ENCODE data around the gene INF2.

Gene INF2

DNA sequence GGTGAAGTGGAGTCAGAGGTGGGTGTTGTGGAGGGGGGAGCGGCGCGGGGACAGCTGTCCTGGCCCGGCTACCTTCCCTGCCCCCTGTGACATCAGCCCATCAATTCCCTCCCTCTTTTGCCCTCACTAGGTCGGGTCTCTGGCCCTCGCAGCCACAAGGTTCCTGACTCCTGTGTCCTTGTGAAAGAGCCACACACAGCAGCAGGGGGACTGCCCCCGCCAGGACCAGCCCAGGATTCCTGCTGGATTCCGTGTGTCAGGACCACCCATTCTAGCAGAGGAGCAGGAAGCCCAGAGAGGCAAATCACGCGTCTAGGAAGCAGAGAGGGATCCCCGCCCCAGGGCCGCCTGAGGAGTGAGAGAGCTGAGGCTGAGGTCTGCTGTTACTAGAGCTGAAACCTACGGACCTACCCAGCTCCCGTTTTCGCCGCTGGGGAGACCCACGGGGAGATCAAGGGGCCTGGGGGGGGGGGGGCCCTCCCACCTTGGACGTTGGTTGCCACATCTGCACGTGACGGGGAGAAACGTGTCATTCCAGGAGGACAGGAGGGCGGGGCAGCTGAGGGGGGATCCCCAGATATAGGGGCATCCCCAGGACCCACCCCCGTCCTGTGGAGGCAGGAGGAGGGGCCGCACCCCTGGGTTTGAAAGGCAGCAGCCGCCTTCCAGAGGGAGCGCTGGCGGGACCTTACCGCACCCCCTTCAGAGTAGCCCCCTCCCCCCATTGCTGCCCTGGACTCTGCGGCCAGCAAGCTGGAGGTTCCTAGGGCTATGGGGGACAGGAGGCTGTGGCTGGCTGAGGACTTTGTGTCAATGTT, 12.5 kb upstream of the INF2 start:
- peak in 2 of 3 donors; percentile 38 to 47 for DNase-seq (ENCODE audit: low read depth in 3 of 3)

DNA sequence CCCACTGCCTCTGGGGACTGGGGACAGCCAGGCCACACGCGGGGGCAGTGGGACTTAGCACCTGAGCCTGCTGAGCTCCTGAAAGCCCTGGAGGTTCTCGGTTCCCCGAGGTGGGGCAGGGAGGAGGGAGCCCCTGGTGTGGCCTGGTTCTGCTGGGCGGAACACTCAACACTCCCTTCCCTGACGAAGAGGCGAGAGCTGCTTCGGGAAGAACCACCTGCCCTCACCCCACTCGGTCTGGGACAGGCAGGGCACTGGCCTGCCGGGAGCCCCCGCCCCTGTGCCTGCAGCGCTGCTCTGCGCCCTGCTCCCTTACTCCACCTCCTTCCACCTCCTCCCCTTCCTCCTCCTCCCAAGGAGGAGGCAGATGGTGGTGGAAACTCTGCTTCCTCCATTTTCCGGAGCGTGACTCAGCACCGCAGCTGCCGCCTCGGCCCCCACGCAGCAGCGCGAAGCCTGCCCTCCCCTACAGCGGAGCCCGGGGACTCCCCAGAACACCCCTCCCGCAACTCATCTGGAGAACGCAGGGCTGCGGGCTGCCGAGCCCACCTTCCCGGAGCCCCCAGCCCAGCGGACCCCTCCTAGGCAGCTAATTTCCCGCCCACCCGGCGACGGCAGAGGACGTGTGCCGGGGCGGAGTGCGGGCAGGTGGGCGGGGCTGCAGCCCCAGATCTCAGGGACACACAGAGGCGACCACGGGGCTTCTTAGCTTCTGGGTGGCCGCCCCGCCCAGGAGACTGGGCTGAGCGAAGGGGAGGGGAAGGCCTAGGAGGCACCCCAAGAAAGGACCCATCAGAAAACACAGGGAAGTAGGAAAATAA, 11.7 kb upstream of the INF2 start:
- peak; percentile 52 to 73 (median 58) for DNase-seq (ENCODE audit: low read depth in 3 of 3)

DNA sequence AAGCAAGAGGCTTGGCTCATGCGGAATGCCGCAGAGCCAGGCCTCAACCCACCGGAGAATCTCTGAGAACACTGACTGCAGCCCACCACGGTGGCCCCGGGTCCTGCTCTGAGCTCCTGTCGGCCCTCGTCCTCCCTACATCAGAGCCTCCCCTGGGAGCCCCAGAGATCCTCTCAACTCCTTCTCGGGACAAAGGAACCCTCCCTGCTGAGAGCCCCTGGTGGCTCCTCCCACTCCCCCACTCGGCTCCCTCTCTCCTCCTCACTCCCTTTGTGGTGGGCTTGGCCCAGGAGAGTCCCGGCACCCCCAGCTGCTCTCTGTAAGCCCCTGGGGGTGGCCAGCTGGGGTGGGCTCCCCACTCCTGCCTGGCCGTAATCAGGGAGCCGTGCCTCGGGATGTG, 11.1 kb upstream of the INF2 start:
- DNase-seq (ENCODE audit: low read depth in 3 of 3): no peak

DNA sequence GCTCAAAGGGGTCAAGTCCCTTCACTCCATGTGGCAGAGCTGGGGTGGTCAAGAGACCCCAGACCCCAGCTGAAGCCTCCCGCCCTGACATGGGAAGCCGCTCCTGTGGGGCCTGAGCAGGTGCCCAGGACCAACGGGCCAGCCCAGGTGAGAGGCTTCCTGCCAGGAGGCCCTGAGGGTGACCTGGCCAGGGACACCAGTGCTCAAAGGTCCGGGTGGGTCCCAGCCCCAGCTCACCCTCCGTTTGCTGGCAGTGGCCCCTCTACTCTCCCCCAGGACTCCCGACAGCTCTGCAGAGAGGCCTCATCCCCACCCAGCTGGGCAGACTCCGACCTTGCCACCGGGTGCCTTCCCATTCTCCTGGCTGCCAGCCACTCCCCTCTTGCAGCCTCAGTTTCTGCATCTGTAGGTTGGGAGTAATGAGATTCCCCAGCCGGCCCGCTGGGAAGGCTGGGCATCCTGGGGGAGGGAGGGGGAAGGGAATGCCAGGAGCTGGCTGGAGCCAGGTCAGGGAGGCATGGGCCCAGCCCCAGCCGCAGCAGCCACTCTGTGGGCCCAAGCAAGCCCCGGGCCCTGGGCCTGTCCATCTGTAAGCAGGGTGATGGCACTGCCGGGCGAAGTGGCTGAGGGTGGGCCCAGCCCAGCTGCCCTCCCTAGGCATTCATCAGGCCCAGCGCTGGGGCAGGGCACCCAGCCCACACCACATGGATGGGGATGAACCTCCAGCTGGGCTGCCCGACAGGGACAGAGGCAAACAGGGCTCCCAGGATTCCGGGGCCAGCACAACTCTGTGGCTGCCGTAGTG, 10.3 kb upstream of the INF2 start:
- DNase-seq (ENCODE audit: low read depth in 3 of 3): no peak

DNA sequence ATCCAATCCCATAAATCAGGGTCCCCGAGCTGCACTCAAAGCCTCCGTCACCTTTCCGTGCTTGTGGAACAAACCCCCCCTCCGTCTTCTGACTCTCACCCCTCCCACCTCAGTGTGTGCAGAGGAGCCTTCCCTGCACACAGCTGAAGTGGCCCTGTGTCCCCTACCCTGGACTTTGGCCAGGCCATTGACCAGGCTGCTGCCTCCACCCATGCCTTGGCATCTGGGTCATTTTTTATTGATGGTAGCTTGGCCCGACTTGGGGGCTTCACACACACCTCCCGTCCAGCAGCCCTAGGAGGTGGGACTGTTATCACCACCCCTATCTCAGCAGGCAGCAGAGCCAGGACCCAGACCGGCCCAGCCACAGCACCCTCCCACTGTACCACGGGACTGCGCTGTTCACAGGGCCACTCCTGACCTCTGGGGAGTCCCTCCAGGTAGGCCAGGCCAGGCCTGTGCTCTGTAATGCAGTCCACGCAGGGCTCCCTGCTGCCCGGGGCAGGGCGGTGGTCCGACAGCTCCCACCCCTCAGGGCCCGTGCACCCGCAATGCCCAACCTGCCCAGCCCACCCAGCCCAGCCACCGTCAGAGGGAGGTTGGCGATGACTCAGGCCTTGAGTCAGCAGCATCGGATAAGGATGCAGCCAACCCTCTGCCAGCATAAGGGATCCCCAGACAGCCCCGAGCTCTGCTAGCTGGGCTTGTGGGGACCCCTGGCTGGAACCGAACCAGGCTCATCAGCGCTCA, 9.2 kb upstream of the INF2 start:
- DNase-seq (ENCODE audit: low read depth in 3 of 3): no peak

DNA sequence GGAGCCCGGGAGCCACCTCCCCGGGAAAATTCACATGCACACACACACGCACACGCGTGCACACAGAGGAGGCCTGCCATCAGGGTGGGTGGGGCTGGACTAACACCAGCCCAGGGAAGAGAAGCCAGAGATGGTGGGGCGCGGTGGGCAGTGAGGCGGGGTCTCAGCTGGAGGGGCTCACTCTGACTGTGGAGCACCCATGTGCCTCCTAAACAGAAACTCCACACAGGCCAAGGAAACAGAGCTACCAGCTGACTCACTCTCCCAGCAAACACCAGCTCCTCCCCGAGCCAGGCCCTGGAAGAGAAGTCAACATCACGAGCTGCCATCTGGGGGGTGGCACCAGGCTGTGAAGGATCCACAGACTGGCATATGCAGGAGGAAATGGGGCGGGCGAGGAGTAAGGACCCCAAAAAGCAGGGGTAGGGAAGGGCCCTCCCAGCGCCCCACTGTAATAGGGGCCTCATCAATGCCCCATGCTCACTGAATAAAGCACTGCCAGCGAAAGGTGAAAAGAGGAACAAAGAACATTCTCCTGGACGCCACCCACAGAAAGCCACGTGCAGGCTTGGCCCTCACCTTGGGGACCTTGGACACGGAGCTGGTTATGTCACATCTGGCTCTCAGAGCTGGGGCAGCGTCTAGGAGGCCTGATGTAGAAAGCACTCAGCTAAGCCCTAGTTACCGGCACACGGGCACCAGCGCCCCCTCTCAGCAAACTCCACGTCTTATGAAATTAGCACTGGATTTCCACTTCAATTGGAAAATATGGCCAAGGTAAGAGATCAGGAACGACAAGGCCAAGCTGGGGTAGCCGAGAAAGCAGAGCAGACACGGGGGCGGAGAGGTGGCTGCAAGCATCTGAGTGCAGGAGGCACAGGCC, 8.4 kb upstream of the INF2 start:
- DNase-seq (ENCODE audit: low read depth in 3 of 3): no peak

DNA sequence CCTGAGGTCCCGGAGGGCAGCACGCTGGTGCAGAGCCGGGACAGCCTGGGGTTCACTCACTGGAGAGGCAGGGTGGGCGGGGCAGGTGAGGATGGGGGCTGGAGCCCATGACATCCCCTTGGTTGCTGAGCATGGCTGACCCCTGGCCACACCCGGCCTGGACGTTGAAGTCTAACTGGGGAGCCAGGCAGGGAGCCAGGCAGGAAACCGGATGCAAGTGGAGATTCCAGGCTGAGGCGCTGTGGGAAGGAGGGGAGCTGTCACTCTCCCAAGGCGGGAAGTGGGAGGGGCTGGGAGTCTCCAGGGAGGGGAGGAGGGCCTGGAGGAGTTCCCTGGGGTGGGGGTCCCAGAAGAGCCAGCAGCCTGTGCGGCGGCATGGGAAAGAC, 7.7 kb upstream of the INF2 start:
- DNase-seq (ENCODE audit: low read depth in 3 of 3): no peak

DNA sequence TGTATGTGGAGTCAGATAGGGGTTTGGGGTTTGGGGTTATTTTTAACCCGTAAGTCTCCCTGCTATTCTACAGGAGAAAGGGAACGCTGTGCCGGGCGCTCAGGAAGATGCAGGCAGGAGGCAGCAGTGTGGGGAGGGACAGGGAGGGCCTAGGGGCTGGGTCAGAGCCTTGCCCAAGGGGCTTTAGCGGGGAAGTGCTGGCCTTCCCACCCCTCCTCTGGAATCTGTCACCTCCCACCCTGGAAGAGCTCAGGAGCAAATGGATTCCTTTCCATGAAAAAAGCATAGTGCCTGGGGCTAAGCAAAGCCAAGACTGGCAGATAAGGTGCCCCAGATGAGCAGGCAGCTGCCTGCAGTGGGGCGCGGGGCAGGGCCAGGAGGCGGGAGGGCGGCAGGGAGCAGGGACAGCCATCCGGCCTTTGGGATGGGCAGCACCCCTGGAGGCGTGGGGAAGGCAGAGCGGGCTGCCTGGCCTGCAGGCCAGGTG, 7.3 kb upstream of the INF2 start:
- no peak for DNase-seq (ENCODE audit: low read depth in 3 of 3)

DNA sequence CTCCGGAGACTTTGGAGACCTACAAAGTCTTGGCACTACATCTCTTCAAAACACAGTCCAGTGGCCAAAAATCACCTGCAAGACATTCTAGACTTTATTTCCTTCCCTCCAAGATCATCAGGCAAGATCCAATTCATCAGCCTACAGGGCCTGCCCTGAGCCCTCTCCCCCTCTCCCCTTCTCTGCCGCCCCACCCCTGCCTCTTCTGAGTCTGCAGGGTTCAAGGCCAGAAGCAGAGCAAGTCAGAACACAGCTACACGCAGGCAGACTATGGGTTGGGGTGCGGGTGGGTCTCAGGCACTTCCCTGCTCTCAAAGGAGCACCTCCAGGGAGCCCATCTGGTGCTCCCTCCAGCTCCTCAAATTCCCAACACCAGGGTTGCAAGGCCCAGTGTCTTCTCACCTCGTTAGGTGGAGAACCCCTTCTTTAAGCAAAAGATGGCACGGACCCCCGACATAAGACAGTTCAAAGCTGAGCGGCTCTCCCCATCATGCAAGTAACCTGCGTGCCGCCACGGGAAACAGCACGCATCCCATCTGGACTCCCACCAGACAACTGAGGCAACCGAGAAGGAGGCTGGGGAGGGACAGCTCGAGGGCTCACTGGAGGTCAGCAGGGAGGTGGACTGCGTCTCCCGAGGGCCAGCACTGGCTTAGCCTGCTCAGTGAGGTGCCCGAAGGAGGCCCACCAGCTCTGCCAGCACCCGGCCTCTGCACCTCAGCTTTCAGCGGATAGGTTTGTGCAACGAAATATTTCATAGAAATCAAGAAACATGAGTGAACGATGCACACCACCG, 5.6 kb upstream of the INF2 start:
- DNase-seq (ENCODE audit: low read depth in 3 of 3): no peak

DNA sequence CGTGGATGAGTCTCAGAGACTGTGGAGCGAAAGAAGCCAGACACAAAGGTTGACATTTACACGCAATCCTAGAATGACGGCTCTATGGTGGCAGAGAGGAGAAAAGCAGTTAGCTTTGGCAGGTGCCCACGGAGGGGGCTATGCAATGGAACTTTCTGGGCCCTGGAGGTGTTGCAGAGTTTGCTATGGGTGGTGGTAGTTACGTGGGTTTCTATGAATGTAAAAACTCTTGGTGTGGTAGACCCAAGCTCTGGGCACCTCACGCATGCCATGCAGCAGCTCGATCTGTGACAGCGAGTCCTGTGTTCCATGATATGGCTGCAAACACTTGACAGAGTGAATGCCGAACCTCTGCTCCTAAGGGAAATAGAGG, 5.0 kb upstream of the INF2 start:
- no peak for DNase-seq (ENCODE audit: low read depth in 3 of 3)

DNA sequence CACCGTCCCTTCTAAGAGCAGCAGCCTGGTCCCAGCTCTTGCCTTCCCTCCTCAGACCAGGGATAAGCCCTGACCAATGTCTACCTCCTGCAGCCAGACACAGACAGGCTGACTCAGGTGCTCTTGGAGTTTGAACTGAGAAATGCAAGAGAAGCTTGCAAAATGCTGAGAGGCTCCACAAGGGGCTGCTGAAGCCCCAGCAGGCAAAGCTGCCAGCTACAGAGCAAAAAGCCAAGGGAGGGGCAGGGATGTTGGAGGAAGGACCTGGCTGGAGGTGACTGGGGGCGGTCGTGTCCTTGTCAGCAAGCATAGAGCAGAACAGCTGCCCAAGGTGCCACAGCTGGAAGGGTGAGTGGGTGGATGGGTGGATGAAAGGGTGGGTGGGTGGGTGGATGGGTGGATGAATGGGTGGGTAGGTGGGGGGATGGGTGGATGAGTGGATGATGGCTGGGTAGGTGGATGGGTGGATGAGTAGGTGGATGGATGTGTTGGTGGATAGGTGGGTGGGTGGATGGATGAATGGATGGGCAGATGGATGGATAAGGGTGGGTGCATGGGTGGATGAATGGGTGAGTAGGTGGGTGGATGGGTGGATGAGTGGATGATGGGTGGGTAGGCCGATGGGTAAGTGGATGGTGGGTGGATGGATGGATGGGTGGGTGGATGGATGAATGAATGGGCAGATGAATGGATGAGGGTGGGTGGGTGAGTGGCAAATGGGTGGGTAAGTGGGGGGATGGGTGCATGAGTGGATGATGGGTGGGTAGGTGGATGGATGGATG, 4.0 kb upstream of the INF2 start:
- no peak for DNase-seq (ENCODE audit: low read depth in 3 of 3)

DNA sequence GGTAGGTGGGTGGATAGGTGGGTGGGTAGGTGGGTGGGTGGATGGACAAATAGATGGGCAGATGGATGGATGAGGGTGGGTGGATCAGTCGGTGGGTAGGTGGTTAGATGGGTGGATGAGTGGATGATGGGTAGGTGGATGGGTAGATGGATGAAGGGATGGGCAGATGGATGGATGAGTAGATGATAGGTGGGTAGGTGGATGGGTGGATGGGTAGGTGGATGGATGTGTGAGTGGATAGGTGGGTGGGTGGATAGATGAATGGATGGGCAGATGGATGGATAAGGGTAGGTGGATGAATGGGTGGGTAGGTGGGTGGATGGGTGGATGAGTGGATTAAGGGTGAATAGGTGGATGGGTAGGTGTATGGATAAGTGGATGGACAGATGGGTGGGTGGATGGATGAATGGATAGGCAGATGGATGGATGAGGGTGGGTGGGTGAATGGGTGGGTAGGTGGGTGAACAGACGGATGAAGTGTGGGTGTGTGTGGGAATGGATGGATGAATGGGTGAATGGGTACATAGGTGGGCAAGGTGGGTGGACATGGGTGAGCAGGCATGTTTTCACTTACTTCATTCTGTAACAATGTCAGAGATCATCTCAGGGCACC, 3.3 kb upstream of the INF2 start:
- DNase-seq (ENCODE audit: low read depth in 3 of 3): no peak

DNA sequence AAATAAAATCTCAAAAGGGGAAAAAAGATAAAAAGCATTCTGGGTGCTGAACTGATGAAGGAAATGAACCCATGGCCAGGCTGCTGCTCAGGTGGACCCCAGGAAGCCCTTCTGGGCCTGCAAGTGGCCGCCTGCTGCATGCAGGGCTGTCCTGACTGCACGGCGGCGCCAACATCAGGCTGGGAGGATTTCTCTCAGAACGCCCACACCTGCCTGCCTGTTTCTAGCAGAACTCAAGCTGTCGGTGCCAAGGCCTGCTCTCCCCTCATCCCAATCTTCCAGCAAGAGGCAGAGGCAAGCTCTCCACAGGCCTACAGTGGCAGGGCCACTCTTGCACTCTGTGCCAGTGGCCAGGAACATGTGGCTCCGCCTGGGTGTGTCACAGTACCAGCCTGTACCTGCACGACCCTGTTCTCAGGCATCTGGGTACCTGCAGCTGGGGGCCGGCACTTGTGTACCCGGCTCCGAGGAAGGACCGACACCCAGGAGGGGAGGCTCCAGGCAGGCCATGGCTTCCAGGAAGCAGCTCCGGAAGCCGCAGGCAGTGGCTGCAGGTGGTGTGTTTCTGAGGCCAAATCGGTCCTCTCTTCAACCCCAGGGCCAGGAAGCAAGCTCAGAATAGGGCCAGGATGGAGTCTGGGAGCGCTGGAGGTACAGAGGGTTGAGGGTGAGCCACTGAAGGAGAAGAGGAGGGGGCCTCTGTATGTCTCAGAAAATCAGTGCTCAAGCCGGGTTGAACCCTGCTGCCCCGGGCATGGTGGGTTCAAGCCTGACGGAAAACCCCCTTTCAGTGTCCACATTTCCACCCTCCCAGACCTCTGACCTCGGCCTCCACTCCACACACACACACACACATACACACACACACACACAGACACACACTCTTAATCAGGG, 2.5 kb upstream of the INF2 start:
- no peak for DNase-seq (ENCODE audit: low read depth in 3 of 3)

DNA sequence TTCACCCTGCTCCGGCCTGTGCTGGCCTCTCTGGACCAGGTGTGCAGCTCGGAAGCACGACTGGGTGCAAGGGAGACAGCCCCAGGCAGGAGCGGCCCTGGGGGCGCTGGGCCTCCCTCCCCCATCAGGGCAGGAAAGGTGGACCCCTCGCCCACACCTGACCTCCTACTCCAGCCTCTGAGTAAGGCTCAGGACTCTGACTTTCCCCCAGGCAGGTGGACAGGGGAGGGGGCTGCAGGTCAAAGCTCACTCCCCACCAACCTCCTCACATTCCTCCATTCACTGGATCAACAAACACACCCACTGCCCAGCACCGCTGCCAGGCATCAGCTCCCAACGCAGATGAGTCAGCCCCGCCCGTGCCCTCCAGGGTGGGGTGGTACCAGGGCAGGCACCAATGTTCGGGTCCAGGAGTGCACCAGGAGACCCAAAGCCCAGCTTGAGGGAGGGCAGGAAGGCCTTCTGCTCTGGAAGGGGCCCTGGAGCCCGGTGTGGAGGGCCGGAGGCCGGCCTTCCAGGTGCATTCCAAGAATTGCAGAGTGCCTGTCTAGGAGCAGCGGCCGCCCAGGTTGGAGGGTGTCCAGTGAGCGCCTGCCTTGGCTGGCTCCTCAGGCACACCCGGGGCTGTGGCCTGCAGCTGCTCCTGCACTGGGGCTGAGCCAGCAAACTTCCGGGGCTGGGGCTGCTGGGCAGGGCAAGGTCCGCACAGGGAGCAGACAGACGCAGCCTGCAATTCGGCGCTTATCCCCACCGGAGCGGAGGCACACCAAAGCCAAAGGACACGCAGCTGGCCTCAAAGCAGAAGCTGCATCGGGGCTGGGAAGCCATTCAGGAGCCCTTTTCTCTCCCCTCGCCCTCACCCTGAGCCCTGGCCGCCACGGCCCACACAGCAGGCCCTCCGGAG, 1.6 kb upstream of the INF2 start:
- no peak for DNase-seq (ENCODE audit: low read depth in 3 of 3)

DNA sequence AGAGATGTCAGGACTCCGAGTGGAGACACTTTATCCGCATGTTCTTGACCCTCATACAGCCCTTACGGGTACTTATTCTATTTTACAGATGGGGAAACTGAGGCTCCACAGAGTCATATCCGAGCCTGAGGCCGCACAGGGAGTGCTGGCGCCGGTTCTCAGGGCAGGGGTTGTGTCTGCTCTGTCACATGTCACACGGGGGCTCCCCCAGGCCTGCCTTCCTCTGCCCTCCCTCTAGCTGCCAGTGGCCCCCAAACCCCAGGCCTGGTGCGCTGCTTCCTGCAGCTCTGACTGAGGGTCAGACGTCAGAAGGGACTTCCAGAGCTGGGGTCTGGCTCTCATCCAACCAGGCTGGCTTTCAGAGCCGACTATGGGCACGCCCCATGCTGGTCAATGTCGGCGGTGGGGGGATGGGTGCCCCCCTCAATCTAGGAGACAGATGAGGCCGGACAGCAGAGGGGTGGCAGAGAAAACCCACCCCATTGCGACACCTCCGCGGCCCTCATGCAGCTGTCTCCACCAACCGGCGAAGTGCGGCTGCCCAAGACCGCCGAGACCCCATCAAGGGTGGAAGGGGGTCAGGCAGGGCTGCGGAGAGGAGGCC, 811 bp upstream of the INF2 start:
- no peak for DNase-seq (ENCODE audit: low read depth in 3 of 3)
